ENCODE measurements around the gene PLK2.

PLK2 gene

DNA sequence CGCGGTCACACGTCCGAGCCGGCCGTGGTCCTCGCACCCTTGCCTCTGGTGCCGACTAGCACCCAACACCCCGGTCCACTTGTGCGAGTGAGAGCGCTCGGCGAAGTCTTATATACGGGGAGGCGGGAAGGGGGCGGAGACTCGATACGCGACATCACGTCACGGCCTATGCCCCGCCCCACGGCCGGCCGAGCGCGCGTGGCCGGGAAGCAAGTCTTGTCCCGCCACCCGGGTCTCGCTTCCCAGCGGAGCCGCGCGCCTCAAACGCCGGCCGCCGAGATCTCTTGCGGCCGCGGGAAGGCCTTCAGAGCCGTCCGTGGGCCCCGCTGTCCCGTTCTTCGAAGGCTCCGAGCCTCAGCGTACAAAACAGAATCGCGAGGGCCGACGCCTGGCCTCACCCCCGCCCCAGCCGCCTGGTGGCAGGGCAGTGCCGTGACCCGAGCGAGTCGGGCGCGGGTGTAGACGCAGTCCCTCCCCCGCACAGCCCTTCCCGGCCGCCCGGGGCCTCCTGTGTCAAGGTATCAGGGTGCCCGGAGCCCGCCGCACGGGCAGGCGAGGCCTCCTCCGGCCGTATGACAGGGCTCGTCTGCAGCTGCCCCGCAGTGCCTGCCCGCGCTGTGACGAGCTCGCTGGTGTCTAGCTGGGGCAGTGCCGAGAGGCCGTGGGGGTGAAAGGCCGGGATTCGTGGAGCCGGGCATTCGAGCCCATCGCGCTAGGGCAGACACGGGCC, at the start of gene PLK2:
Gene PLK2, minus strand, starts transcription at position 85 of the 730 bp plus-strand sequence. CDS start 127 bp downstream, outside the sequence.
- DNase-seq (ENCODE audit: low read depth) = peak; percentile 90

DNA sequence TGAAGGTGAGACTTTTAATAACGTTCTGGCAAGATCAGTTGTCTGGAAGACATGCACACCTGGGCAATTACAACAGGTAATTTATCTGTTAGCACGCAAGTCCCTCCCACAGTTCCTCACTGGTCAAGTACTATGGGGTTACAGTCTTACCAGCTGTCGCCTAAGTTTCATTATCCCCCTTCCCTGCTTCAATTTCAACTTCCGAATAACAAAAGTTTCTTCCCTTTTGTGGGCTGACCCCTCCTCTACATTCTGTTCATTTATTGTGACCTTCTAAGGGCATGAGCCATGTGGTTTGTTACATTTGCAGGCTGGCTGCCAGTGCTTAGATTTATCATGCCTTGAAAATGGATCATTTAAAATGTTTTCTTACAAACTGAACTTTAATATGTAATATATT, 47.8 kb upstream of the PLK2 start:
- no peak for DNase-seq (ENCODE audit: low read depth)

DNA sequence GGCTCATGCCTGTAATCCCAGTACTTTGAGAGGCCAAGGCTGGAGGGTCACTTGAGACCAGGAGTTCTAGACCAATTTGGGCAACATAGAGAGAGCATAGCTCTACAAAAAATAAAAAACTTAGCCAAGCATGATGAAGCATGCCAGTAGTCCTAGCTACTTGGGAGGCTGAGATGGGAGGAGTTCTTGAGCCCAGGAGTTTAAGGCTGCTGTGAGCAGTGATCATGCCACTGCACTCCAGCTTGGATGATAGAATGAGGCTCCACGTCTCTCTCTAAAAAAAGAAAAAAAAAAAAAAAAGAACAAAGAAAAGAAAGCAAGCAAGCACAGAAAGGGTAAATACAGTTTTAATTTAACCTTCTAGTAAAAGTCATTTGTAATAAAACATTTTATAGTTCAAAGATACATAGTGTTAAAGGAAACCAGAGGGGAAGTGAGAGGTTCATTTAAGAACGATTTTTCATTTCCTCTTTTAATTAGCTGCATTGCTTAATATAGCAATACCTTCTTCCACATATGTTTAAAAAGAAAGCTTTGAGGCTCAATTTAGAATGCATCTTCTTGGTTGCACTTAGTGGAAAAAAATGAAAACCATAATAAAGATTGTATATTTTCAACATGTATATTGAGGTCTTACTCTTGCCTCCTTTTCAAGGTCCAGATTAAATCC, 46.2 kb upstream of the PLK2 start:
- DNase-seq (ENCODE audit: low read depth) = no peak

DNA sequence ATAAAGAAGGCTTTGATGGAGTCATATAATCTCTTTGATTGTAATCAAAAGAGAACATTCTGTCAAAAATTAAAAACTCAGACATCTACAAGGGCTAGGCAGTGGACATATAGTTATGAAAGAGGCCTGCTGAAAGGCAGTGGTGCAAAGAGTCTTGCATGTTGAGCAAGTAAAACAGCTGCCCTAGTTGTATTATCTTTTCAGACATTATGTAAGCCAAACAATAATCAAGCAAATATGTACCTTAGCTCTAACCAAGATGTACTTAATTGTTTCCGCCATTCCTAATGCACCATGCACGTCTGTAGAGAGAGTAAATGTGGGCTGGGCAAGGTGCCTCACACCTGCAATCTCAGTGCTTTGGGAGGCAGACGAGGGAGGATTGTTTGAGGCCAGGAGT, 45.6 kb upstream of the PLK2 start:
- DNase-seq (ENCODE audit: low read depth) = no peak

DNA sequence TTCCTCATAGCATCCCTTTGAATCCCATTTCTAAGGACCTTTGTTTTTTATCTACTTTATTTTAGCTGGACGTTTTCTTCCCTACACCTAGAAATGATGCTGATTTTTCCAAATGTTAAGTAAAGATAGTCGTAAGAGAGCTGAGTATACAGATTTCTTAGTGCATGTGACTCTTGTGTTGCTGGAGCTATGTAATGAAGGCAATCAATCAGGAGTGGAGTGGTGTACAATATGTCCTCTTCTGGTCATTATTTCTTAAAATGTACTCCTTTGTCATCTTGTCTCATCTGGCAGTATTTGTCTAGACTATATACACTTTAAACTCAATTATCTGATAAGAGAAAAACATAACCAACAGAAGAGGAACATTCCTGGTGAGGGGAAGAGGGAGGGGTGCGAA, 44.9 kb upstream of the PLK2 start:
- DNase-seq (ENCODE audit: low read depth) = no peak

DNA sequence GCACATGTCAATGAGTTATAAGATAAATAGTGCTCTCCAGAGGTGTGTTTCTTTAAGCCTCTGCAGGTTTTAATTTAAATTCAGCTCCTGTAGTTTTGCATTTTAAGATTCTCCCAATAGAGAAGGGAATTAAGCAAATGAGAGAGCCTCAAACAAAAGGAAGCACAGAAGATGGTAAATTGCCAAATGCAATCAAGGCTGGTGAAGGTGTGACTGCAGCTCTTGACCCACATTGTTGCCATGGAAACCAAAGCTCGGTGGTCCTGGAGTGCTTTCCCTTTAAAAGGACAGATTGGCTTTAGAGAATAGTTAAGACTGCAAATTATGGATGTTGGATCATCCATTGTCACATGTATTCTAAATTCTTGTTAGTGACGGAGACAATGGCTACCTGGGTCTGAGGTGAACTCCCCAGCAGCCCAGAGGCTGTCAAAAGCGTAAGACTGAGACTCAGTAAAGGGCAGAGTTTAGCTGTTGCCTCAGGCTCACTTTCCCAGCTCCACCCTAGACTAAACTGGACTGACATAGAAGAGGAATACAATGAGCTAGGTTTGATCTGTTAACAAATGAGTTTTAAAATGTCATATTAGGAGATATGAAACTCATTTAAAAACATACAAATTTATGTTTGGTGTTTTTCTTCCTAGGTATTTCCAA, 43.6 kb upstream of the PLK2 start:
- DNase-seq (ENCODE audit: low read depth) = no peak

DNA sequence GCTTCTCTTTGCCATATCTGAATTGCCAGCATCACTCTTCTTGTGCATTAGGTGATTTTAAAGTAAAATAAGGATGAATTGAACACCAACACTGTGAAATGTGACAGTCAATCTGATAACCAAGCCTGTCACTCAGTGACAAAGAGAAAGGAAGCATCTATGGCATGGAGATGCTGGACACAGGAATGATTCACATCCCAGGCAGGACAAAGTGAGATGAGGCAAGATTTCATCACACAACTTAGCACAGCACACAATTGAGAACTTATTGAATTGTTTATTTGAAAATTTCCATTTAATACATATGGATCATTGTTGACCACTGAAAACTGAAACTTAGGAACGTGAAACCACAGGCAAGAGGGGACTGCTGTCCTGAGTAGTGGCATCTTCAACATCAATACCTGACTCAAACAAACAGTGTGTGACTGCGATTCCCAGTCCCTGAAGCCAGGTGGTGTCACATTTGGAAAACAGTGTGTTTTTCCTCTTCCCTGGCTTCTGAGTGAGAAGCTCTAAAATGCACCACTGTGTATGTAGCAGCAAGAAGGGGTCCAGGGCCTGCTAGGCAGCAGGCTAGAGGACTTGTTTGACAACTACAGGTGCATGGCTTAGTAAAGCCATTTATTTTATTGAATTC, 42.0 kb upstream of the PLK2 start:
- no peak for DNase-seq (ENCODE audit: low read depth)

DNA sequence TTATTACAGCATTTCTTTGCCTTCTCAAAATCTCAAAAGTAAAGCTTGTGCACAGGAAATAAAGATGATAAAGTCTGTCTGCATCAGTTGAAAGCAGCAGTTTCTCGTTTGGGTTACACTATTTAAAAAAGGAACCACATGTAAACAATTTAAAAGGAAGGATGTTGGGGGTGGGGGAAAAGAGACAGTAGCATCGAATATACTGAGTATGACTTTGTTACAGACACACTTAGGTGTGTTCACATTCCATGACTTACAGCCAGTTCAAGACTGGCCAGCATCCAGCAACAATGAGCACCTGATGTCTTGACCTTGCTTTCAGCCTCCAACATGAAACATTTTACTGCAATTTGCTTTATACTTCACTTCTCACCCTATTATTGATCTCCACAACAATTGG, 40.1 kb upstream of the PLK2 start:
- no peak for DNase-seq (ENCODE audit: low read depth)

DNA sequence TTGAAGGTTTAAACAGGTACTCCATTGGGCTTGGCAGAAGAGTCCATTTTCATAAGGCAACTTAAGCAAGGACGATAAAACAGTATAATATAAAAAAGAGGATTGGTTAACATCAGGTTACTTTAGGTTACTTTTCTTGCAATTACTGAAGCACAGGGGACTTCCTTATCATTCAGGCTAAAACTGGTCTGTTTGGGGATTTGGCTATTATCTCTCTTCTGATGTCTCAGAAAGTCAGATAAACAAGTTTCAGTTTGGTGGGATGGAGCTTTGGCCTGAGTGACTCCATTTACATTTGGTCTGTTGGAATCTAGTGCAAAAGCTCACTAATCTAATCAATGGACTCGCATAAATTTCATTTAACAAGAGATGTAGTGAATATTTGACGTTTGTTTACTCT, 39.3 kb upstream of the PLK2 start:
- DNase-seq (ENCODE audit: low read depth) = no peak

DNA sequence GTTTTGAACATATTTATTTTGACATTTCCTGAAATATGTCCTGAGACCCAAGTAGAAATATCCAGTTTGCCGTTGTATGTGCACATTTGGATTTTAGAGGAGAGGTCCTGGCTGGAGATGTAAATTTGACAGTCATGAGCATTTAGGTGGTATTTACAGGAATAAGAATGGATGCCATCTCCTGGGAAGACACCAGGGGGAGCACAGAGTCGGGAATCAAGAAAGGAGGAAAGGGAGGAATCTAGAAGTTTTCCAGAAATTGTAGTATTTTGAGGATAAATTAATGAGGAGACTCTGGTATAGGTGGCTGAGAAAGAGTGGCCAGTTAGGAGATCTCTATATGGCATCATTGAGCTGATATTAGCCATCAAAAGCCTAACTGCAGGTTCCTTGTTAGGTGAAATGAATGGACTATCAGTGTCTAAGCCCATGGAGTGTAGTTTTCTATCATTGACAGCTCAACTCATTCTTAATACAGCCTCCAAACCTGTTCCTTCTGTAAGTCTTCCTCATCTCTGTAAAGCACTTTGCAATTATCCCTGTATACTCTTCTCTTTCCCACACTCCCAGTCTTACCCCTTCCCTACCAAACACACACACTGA, 38.6 kb upstream of the PLK2 start:
- peak; percentile 9 for DNase-seq (ENCODE audit: low read depth)

DNA sequence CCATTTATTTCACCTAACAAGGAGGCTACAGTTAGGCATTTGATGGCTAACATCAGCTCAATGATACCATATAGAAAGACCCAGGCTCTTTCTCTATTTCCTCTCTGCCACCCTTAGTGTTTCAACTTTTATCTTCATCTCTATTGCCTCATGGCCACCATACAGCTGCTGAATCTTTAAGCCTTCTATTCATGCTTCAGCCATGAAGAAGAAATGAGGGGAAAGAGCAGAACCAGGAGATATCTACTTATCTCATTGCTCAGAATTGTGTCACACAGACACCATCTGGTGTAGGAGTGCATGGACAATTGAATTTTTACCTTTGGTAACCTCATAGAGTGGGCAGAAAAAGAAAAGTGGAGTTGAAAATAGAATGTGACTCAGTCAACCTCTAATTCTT, 38.0 kb upstream of the PLK2 start:
- no peak for DNase-seq (ENCODE audit: low read depth)

DNA sequence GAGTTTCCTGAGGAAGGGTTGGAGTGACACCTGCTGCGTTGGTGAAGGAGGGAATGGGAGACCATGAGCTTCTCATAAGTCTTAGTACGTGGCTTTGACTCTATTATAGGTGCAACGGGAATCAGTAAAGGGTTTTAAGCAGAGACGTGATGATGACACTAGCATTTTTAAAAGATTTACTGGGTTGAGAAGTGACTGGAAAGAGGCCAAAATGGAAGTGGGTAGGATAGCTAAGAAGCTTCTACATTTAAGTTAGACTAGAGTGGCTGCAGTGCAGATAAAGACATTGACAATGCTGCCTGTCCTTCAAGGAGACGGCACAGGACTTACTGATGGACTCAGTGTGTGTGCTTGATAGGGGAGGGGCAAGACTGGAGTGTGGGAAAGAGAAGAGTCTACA, 37.5 kb upstream of the PLK2 start:
- DNase-seq (ENCODE audit: low read depth) = no peak

DNA sequence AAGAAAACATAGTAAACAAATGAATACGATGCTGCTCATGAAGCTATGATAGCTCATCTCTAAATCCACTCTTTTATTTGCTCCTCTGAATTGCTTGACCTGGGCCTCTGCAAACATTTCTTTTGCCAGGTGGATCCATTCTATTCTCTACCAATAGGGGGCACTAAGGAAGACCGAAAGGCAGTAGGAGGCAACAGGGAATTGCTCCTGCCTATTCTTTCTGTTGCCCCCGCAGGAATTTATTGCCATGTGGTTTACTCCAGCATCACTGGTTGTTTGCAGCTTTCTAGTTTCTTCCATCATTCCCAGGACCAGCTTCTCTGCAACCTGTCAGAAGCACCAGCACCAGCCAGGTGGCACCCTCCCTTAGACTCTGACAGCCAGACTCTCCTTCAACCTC, 36.6 kb upstream of the PLK2 start:
- no peak for DNase-seq (ENCODE audit: low read depth)

DNA sequence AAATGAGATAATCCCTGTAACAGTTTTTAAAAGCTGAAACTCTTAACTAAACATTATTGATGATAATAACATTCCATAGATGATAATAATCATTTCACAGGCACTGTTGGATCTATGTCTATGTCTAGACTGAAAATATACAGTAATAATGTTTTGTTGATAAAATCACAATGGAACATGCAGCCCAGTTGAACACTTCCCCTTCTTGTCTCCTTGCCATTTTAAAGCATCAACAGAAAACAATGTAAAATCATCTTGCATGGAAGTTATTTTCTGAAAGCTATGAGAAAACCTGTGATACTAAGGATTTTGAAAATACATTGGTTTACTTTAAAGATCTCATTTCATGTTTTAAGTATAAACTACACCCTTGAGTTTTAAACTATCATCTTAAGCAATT, 33.3 kb upstream of the PLK2 start:
- no peak for DNase-seq (ENCODE audit: low read depth)

DNA sequence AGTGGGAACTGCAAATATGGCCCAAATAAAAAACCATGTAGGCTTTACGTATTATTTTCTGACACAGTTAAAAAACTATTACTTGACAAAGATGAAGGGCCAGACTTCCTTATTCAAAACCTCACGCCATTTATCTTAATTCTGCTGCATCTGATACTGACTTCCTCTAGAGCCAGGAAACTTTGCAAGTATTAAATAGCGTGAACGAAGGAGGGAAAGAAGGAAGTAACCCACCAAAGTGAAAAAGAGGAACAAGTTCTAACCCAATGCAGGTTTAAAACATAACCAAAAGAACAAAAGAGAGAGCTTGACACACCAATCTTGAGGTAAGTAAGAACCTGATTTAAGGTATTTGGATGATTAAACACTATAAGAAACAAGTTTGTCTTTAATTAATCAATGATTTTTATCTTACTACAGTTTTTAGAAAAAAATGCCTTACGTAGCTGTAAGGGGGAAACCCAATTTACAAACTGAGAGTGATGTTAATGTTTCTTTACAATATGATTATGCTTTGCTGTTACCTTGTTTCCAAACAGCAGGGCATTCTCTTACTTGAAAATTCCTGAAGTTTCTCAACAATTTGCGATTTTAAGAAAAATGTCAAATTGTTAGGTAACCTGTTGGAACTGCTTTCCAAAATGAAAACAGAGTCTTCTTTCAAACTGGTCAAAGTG, 31.5 kb upstream of the PLK2 start, which contains the start of gene GAPT:
Gene GAPT, plus strand, starts transcription at position 220 of the 677 bp plus-strand sequence. CDS start 3,102 bp downstream, outside the sequence.
- DNase-seq (ENCODE audit: low read depth) = no peak

DNA sequence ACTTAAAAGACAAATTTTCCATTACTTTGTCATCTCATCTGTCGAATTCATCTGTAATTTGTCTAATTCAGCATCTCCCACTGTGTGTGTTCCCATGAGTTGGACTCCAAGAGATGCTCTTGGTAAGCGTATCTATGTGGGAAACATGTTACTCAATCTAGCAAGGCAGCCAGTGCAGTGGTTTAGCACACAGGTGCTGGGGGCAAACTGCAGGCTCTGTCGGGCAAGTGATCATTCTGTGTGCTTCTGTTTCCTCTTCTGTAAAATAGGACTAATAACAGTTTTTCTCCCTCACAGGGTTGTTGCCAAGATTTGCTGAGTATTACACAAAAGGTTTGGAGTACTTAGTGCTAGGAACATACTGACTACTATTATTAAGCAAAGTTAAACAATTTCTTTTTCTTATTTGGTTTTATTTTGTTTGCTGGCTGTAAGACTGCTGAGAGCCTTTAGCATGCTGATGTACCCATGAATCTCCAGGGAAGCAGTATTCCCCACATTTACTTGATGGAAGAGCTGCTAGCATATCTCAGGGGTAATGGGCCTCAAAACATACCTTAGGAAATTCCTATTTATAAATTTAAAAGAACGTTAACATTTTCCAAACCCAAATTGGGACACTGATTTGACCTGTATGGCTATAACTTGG, 30.6 kb upstream of the PLK2 start:
- no peak for DNase-seq (ENCODE audit: low read depth)

DNA sequence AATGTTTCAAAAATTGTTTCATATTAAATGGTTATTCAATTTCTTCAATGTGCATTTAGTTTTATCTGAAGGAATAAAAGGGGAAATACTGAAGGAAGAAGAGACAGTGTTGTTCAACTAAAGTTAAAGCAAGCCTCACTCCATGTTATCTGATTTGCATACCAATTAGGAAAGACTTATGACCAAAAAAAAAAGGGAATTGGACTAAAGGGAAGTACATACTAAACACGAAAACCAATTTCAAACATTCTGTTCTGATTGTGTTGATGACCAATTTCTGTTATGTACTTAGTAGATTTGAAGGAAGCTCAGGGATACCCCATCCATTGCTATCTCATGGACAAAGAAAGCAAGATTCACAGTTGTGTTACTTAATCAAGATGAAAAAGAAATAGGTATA, 26.4 kb upstream of the PLK2 start:
- DNase-seq (ENCODE audit: low read depth) = no peak

DNA sequence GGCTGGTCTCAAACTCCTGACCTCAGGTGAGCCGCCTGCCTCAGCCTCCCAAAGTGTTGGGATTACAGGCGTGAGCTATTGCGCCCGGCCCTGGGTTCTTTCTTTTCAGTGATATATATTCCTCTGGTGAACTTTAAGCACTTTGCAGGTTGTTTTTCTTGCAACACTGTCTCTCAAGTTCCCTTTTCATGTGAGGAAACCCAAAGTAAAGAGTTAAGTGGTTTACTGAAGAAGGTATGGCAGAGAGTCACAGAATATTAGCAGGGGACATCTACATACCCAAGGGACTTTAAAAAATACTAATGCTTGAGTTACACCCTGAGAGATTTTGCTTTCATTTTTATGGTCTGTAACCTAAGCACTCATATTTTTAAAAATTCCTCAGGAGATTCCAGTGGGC, 24.6 kb upstream of the PLK2 start:
- no peak for DNase-seq (ENCODE audit: low read depth)

DNA sequence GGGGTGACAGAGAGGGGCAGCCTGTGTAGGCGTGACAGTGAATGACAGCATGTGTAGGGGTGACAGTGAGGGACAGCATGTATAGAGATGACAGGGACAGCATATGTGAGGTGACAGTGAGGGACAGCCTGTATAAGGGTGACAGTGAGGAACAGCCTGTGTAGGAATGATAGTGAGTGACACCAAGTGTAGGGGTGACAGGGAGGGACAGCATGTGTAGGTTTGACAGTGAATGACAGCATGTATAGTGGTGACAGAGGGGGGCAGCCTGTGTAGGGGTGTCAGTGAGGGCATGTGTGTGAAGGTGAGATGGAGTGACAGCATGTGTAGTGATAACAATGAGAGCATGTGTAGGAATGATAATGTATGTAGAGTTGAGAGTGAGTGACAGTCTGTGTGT, 22.6 kb upstream of the PLK2 start:
- DNase-seq (ENCODE audit: low read depth) = no peak

DNA sequence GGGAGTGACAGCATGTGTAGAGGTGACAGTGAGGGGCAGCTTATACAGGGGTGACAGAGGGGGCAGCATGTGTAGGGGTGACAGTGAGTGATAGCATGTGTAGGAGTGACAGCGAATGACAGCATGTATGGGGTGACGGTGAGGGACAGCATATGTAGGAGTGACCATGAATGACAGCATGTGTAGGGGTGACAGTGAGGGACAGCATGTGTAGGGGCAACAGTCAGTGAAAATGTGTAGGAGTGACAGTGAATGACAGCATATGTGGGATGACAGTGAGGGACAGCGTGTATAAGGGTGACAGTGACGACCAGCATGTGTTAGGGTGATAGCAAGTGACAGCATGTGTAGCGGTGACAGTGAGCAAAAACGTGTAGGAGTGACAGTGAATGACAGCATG, 21.9 kb upstream of the PLK2 start:
- DNase-seq (ENCODE audit: low read depth) = no peak

DNA sequence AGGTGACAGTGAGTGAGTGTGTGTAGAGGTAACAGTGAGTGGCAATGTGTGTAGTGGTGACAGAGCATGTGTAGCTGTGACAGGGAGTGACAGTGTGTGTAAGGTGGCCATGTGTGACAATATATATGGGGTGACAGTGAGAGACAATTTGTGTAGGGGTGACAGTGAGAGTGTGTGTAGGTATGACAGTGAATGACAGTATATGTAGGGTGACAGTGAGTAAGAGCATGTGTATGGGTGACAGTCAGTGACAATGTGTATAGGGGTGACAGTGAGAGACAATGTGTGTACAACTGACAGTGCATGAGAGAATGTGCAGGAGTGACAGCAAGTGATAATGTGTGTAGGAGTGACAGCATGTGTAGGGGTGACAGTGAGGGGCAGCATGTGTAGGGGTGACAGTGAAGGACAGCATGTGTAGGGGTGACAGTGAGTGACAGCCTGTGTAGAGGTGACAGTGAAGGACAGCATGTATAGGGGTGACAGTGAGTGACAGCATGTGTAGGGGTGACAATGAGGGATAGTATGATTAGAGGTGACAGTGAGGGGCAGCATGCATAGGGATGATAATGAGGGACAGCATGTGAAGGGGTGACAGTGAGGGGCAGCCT, 21.3 kb upstream of the PLK2 start:
- DNase-seq (ENCODE audit: low read depth) = no peak
